Measurements from ENCODE around the gene VIPR2.
"Not testable (repeated sequence)": the region's sequence is repeated elsewhere in the genome, so short reads cannot be mapped to it uniquely, and the experiment has no call there.

VIPR2 gene

DNA sequence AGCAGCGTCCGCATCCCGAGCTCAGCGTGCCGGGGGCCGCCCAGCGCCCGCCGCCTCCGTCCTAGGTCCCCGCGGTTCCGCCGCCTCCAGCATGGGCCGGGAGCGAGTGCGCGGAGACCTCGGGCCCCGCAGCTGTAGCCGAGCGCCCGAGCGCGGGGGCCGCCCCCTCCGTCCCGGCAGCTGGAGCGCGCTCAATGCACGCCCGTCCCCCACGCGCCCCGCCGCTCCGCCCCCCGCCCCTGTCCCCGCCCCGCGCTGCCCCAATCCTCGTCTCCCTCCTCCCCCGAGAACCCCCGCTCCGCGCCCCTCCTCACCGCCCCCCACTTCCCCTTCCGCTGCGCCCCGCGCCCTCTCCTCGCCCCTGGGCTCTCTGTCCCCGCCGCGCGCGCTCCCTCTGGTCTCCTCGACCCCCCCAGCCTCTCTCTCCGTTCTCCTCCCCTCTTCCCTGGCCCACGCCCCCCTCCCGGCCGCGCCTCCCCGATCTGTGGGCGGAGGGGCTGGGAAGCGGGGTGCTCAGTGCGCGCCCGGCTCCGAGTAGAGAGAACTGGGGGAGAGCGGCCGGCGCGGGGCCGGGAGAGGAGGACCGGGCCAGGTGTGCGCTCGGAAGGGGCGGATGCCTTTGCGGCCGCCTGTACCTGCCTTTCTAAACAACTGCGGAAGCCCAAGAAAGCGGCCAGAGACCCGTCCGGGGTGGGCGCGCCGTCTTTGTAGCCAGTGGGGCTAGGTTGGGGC lies at the start of gene VIPR2:
VIPR2 (minus strand) TSS at position 110 of the 732 bp plus-strand sequence; CDS start at position 14, 96 bp downstream.
- no peak within 1 kb of the TSS for H3K9ac ChIP-seq (ENCODE audit: low read length)
- no peaks in the 10 kb centered on the region for H3K9me3 ChIP-seq (ENCODE audit: control insufficient read depth, low read length)
- H3K4me1 ChIP-seq (ENCODE audit: control insufficient read depth, insufficient read depth, low read length), result no peaks in the 10 kb centered on the region
- no peak within 1 kb of the TSS for H3K4me3 ChIP-seq (ENCODE audit: low read length)
- H3K36me3 ChIP-seq (ENCODE audit: control insufficient read depth, insufficient read depth, low read length), result no peaks in the 10 kb centered on the region
- H3K27me3 ChIP-seq (ENCODE audit: control insufficient read depth, insufficient read depth, low read length), result peaks cover 28% of the 10 kb centered on the region

DNA sequence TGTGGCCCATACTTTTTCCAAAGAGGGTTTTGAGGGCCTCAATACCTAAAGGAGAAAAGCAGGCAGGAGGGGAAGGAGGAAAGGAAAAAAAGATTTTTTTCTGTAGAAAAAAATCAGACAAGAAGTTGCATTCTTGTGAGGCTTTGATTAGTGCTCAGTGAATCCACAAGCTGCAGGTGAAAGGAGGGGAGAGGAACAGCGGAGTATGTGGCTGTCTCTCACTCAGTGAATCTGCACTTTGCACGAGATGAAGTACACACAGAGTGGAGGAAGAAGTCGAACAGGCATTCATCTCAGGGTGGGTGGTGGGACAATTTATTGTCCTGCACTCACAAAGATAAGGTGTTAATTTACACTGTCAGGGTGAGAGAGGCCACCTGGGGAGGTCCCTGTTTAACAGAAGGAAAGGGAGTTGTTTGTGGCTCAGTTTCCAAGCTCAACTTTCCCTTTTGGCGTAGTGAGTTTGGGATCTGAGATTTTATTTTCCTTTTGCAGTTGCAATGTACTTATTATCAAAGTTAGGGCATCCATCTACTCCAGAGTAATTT lies 49.0 kb upstream of the VIPR2 start:
- Histone ChIP-seq H3K36me3 (ENCODE audit: control insufficient read depth, insufficient read depth, low read length) (no peaks in the 10 kb centered on the region), H3K9me3 (ENCODE audit: control insufficient read depth, low read length) (no peaks in the 10 kb centered on the region), H3K4me3 (ENCODE audit: low read length) (no peak overlapping the region), H3K27me3 (ENCODE audit: control insufficient read depth, insufficient read depth, low read length) (no peaks in the 10 kb centered on the region), H3K4me1 (ENCODE audit: control insufficient read depth, insufficient read depth, low read length) (no peaks in the 10 kb centered on the region), H3K9ac (ENCODE audit: low read length) (no peak overlapping the region)

DNA sequence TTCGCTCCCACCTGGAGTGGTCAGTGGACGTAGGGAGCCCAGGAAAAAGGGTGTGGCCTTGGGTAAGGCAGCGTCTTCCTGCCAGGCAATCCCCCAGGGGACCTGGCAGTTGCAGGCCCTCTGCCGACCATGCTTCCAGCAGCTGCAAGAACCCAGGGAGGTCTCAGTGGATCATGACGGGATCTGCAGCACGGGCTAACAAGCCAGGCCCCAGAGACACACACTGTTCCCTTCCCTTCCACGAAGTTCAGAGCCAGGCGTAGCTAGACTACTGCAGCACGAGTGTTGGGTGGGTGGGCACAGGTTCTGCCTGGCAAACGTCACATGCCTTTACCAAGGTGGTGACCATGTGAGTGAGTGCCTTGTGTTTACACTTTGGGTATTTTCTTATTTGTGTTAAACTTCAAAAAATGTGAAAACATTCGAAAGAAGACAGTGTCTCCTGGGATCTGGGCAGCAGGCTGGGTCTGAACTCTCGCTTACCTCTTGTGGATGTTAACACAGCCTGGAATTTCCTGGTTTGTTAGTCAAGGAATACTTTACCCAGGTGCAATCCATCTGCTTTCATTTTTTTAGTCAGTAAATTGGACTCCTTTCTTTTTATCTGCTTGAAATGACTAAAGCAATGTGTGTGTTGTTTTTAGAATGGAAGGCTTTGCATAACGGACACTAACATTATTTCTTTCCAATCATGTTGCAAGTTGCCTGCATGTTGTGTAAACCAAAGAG lies 48.2 kb upstream of the VIPR2 start:
- Histone ChIP-seq H3K9ac (ENCODE audit: low read length) (no peak overlapping the region), H3K4me1 (ENCODE audit: control insufficient read depth, insufficient read depth, low read length) (no peaks in the 10 kb centered on the region), H3K36me3 (ENCODE audit: control insufficient read depth, insufficient read depth, low read length) (no peaks in the 10 kb centered on the region), H3K27me3 (ENCODE audit: control insufficient read depth, insufficient read depth, low read length) (no peaks in the 10 kb centered on the region), H3K9me3 (ENCODE audit: control insufficient read depth, low read length) (no peaks in the 10 kb centered on the region), H3K4me3 (ENCODE audit: low read length) (no peak overlapping the region)

- no peaks in the 10 kb centered on the region for H3K4me1 ChIP-seq (ENCODE audit: control insufficient read depth, insufficient read depth, low read length)
- H3K36me3 ChIP-seq (ENCODE audit: control insufficient read depth, insufficient read depth, low read length), result no peaks in the 10 kb centered on the region
- H3K4me3 ChIP-seq (ENCODE audit: low read length), result no peak overlapping the region
- H3K9ac ChIP-seq (ENCODE audit: low read length), result no peak overlapping the region
- H3K27me3 ChIP-seq (ENCODE audit: control insufficient read depth, insufficient read depth, low read length), result no peaks in the 10 kb centered on the region
- H3K9me3 ChIP-seq (ENCODE audit: control insufficient read depth, low read length), result no peaks in the 10 kb centered on the region
These were observed 47.3 kb upstream of the VIPR2 start for GRCh38 chr7:159192013-159192412.

- no peaks in the 10 kb centered on the region for H3K9me3 ChIP-seq (ENCODE audit: control insufficient read depth, low read length)
- no peak overlapping the region for H3K4me3 ChIP-seq (ENCODE audit: low read length)
- H3K27me3 ChIP-seq (ENCODE audit: control insufficient read depth, insufficient read depth, low read length), result no peaks in the 10 kb centered on the region
- H3K9ac ChIP-seq (ENCODE audit: low read length), result no peak overlapping the region
- no peaks in the 10 kb centered on the region for H3K36me3 ChIP-seq (ENCODE audit: control insufficient read depth, insufficient read depth, low read length)
- no peaks in the 10 kb centered on the region for H3K4me1 ChIP-seq (ENCODE audit: control insufficient read depth, insufficient read depth, low read length)
These were observed 46.6 kb upstream of the VIPR2 start for GRCh38 chr7:159191236-159191635.

DNA sequence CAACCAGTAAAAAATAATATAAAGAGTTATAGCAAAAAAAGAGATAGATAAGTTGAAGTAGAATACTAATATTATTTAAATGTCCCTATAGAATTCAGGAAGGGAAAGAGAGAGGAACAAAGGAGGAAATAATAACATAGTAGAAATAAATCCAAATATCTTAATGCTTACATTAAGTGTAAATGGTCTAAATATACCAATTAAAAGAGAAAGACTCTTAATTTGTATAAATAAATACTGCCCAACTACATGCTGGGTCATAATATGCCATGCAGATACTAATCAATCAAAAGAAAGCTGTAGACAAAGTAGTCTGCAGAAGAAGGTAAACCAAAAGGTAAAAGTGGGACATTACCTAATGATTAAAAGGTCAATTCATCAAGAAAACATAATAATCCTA lies 43.3 kb upstream of the VIPR2 start:
- H3K9me3 ChIP-seq (ENCODE audit: control insufficient read depth, low read length), result no peaks in the 10 kb centered on the region

DNA sequence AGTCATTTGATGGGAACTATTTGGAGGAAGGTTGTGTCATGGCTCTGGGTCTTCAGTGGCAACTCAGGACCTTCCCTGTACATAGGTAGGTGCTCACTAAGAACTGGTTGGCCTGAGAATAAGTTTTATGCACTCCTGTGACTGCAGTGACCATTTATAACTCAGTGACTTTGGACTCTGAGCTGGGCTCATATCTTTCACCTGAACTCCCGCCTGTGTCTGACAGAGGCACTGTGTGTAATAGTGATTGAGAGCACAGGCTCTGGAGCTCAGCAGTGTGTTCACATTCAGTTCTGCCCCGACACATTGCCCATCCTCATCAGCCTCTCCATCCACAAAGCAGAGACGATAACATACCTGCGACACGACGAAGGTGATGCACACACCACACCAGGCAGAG lies 34.6 kb upstream of the VIPR2 start:
- H3K9ac ChIP-seq (ENCODE audit: low read length), result no peak overlapping the region
- H3K4me1 ChIP-seq (ENCODE audit: control insufficient read depth, insufficient read depth, low read length), result no peaks in the 10 kb centered on the region
- no peaks in the 10 kb centered on the region for H3K36me3 ChIP-seq (ENCODE audit: control insufficient read depth, insufficient read depth, low read length)
- H3K9me3 ChIP-seq (ENCODE audit: control insufficient read depth, low read length), result no peaks in the 10 kb centered on the region
- H3K27me3 ChIP-seq (ENCODE audit: control insufficient read depth, insufficient read depth, low read length), result no peaks in the 10 kb centered on the region
- H3K4me3 ChIP-seq (ENCODE audit: low read length), result no peak overlapping the region

More for the DNA sequence above, 43.3 kb upstream of the VIPR2 start:
- H3K4me1 ChIP-seq (ENCODE audit: control insufficient read depth, insufficient read depth, low read length), result no peaks in the 10 kb centered on the region
- no peak overlapping the region for H3K4me3 ChIP-seq (ENCODE audit: low read length)
- H3K27me3 ChIP-seq (ENCODE audit: control insufficient read depth, insufficient read depth, low read length), result no peaks in the 10 kb centered on the region
- no peaks in the 10 kb centered on the region for H3K36me3 ChIP-seq (ENCODE audit: control insufficient read depth, insufficient read depth, low read length)
- no peak overlapping the region for H3K9ac ChIP-seq (ENCODE audit: low read length)

DNA sequence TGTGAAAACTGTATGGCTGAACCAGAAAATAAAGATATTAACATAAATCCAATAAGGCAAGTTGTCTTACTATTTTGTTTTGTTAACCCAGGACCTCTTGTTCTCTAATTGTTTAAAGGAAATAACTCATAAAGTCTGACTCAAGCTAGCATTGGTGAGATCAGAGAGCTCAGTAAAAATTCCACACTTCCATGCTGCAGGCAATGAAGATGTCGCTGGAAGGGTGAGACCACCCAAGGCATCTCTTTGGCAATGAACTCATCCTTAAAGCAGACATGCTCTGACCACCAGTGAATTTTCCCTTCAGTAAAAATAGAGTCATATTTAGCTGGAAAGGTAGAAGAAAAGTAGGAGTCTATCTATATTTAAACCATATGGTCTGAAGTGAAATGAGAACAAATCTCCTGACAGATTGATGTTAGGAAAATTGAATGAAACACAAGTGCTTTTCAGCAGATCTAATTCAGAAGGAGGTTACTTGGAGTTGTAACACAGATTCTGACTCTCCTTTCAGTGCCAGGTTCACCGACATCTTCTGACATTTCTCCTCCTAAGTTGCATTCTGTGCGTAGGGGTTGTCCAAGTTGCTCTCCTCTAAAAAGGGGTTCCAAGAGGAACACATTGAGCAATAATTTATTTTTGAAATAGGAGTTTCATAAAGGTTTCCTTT lies 32.8 kb upstream of the VIPR2 start:
- no peaks in the 10 kb centered on the region for H3K36me3 ChIP-seq (ENCODE audit: control insufficient read depth, insufficient read depth, low read length)
- H3K27me3 ChIP-seq (ENCODE audit: control insufficient read depth, insufficient read depth, low read length), result no peaks in the 10 kb centered on the region
- H3K9me3 ChIP-seq (ENCODE audit: control insufficient read depth, low read length), result no peaks in the 10 kb centered on the region
- no peaks in the 10 kb centered on the region for H3K4me1 ChIP-seq (ENCODE audit: control insufficient read depth, insufficient read depth, low read length)
- no peak overlapping the region for H3K4me3 ChIP-seq (ENCODE audit: low read length)
- H3K9ac ChIP-seq (ENCODE audit: low read length), result no peak overlapping the region

DNA sequence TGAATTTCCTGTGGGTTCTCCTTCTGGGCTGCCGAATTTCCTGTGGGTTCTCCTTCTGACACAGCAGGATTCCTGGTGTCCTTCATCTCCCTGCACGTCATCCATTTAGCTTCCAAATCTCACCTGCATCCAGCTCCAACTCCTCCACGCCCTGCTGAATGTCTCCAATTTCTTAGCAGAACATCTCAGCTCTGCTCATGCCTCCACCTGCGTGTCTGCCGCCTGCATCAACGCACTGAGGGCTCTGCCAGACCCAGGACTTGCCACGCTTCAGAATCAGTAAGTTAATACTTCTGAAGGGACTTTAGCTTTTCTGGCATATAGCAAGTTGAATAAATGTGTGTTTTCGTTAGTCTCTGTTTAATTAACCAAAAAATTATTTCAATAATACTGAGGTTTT lies 31.1 kb upstream of the VIPR2 start:
- no peaks in the 10 kb centered on the region for H3K9me3 ChIP-seq (ENCODE audit: control insufficient read depth, low read length)
- no peaks in the 10 kb centered on the region for H3K36me3 ChIP-seq (ENCODE audit: control insufficient read depth, insufficient read depth, low read length)
- no peak overlapping the region for H3K4me3 ChIP-seq (ENCODE audit: low read length)
- H3K9ac ChIP-seq (ENCODE audit: low read length), result no peak overlapping the region
- H3K27me3 ChIP-seq (ENCODE audit: control insufficient read depth, insufficient read depth, low read length), result no peaks in the 10 kb centered on the region
- no peaks in the 10 kb centered on the region for H3K4me1 ChIP-seq (ENCODE audit: control insufficient read depth, insufficient read depth, low read length)

- not testable (repeated sequence) for H3K27me3 ChIP-seq (ENCODE audit: control insufficient read depth, insufficient read depth, low read length); H3K4me3 ChIP-seq (ENCODE audit: low read length); H3K36me3 ChIP-seq (ENCODE audit: control insufficient read depth, insufficient read depth, low read length); H3K9ac ChIP-seq (ENCODE audit: low read length); H3K9me3 ChIP-seq (ENCODE audit: control insufficient read depth, low read length); H3K4me1 ChIP-seq (ENCODE audit: control insufficient read depth, insufficient read depth, low read length)
These were observed 30.4 kb upstream of the VIPR2 start for GRCh38 chr7:159175100-159175499.

DNA sequence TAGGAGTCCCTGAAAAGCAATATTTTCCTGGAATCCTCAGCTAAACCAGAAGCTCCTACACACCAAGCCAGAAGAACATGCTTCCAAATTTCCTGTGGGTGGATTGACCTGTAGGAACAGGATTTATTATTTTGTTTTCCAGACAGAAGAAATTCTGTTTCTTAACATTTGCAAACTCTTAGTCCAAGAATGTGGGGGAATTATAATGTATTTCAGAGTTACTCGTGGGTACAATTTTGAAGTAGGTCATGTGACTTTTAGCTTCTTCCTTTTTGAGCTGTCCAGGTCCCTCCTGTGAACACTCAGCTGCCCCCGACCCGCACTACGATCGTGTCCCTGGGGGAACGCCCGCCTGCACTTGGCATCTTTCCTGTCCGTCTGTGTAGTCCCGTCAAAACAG lies 27.7 kb upstream of the VIPR2 start:
- H3K36me3 ChIP-seq (ENCODE audit: control insufficient read depth, insufficient read depth, low read length), result no peaks in the 10 kb centered on the region
- H3K27me3 ChIP-seq (ENCODE audit: control insufficient read depth, insufficient read depth, low read length), result no peaks in the 10 kb centered on the region
- H3K9me3 ChIP-seq (ENCODE audit: control insufficient read depth, low read length), result no peaks in the 10 kb centered on the region
- no peak overlapping the region for H3K9ac ChIP-seq (ENCODE audit: low read length)
- H3K4me3 ChIP-seq (ENCODE audit: low read length), result no peak overlapping the region
- no peaks in the 10 kb centered on the region for H3K4me1 ChIP-seq (ENCODE audit: control insufficient read depth, insufficient read depth, low read length)

DNA sequence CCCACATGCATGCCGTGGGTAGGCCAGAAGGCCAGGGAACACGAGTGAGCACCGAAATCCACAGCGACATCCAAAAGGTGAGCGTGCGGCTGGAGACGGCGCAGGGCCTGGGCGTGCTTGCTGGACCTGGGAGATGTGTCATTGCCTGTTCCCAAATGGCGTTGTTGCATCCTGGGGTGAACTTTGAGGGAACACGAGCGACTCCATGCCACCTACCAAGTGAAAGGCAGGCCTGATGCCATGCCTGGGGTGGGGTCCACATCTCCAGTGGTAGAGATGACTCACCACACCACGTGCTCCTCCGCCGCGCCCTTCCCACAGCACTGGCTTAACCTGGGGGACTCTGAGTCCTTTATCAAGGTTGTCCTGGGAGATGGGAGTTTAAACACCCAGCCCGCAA lies 24.7 kb upstream of the VIPR2 start:
- no peaks in the 10 kb centered on the region for H3K9me3 ChIP-seq (ENCODE audit: control insufficient read depth, low read length)
- no peak overlapping the region for H3K9ac ChIP-seq (ENCODE audit: low read length)
- no peaks in the 10 kb centered on the region for H3K27me3 ChIP-seq (ENCODE audit: control insufficient read depth, insufficient read depth, low read length)
- H3K4me3 ChIP-seq (ENCODE audit: low read length), result no peak overlapping the region
- no peaks in the 10 kb centered on the region for H3K36me3 ChIP-seq (ENCODE audit: control insufficient read depth, insufficient read depth, low read length)
- no peaks in the 10 kb centered on the region for H3K4me1 ChIP-seq (ENCODE audit: control insufficient read depth, insufficient read depth, low read length)

Data from mucosa of stomach (tissue), 1 donor.